ENCODE data around the gene USP7. TPM values are rescaled to one million over a fixed set of nuclear protein-coding genes. Genes with fewer than 3 reads are reported as not detected.

USP7 gene
- total RNA-seq, 4 donors from 2014 or later, result 62.5 to 109 (median 89.1) TPM

DNA sequence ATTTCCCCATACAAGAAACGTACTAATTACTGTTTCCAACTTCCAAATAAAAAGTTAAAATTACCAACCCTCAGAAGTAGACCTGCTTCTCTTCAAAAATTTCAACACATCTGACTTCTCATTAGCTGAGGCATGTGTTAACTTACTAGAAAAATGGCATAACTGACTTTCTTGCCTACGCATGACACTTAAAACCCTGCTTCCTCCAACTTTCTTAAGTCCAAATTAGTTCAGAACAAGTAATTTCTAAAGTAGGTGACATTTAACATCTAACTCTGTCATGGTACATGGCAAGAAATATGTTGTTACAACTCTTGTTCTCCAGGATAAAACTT, 6.7 kb downstream of the USP7 start:
- Histone ChIP-seq H3K4me3 (no peak overlapping the region), H3K27me3 (no peaks in the 10 kb centered on the region), H3K9me3 (no peaks in the 10 kb centered on the region), H3K36me3 (no peaks in the 10 kb centered on the region), H3K27ac (no peak overlapping the region), H3K4me1 (peaks cover 54 to 93% (median 86%) of the 10 kb centered on the region in 3 donors)
- no peak for DNase-seq
- WGBS, 2 donors, result 48 to 55% methylated on average over 2 of the region's 2 CpGs
- TF ChIP-seq POLR2A (IDR thresholded peaks at IDR 0.05), result no peak
- TF ChIP-seq, protein P1, sequence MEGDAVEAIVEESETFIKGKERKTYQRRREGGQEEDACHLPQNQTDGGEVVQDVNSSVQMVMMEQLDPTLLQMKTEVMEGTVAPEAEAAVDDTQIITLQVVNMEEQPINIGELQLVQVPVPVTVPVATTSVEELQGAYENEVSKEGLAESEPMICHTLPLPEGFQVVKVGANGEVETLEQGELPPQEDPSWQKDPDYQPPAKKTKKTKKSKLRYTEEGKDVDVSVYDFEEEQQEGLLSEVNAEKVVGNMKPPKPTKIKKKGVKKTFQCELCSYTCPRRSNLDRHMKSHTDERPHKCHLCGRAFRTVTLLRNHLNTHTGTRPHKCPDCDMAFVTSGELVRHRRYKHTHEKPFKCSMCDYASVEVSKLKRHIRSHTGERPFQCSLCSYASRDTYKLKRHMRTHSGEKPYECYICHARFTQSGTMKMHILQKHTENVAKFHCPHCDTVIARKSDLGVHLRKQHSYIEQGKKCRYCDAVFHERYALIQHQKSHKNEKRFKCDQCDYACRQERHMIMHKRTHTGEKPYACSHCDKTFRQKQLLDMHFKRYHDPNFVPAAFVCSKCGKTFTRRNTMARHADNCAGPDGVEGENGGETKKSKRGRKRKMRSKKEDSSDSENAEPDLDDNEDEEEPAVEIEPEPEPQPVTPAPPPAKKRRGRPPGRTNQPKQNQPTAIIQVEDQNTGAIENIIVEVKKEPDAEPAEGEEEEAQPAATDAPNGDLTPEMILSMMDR (IDR thresholded peaks at IDR 0.05), result no peak
- intact Hi-C loops (cut with DNase I), result no loop called here

DNA sequence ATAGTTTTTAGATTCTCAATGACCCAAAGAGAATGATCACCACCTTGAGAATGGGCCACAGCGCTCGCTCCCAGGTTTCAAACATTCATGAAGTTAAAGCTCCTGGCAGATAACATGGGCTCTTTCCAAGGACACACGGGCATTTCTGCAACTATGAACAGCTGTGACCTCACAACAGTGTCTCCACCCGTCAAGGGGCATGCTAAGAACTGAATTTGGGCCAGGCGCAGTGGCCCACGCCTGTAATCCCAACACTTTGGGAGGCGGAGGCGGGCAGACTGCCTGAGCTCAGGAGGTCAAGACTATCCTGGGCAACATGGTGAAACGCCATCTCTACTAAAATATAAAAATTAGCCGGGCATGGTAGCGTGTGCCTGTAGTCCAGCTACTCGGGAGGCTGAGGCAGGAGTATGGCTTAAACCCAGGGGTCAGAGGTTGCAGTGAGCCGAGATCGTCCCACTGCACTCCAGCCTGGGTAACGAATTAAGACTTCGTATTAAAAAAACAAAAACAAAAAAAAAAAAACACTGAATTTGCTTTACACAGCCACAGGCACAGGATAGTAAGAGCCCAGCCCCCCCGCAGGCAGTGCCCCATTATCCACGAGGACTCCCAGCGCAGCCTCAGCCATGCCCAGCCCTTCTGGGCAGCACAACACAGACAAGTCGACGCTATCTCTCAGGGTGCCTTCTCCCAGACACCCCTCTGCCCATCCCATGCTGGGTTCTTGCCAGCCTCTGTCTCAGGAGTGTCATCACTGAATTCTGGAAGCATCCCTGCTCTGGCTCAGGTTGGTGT, 7.2 kb downstream of the USP7 start:
- Histone ChIP-seq H3K9me3 (no peaks in the 10 kb centered on the region), H3K27me3 (no peaks in the 10 kb centered on the region), H3K4me3 (no peak overlapping the region), H3K4me1 (peaks cover 53 to 93% (median 86%) of the 10 kb centered on the region in 3 donors), H3K27ac (no peak overlapping the region), H3K36me3 (no peaks in the 10 kb centered on the region)
- intact Hi-C loops (cut with DNase I), result no loop called here
- no peak for TF ChIP-seq POLR2A (IDR thresholded peaks at IDR 0.05)
- TF ChIP-seq, protein P1 (IDR thresholded peaks at IDR 0.05), result no peak
- DNase-seq, result no peak
- 59 to 75% methylated on average over 13 to 19 of the region's 21 CpGs for WGBS, 2 donors

DNA sequence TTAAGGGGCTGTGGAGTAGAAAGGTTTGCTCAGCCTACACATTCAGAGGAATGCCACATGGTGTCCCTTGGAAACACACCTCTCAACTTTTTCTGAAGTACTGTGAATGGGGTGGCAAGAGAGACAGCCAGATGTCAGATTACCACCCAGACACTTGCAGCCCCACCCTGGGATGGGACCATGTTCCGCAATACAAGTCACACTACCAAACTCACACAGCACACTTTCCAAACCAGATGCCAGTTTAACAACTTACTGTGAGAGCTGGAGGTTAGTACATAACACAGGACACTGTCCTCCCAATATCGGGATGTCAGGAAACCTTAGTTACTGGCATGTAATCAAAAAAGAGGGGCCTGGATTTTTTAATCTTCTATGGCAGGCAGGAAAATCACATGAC, 7.9 kb downstream of the USP7 start:
- no peaks in the 10 kb centered on the region for H3K9me3 ChIP-seq
- WGBS, 2 donors, result 34 to 38% methylated on average over 2 of the region's 2 CpGs
- peaks cover 47 to 93% (median 86%) of the 10 kb centered on the region in 3 donors for H3K4me1 ChIP-seq
- no peaks in the 10 kb centered on the region for H3K27me3 ChIP-seq
- H3K27ac ChIP-seq, result no peak overlapping the region
- no peak overlapping the region for H3K4me3 ChIP-seq
- H3K36me3 ChIP-seq, result no peaks in the 10 kb centered on the region
- TF ChIP-seq POLR2A (IDR thresholded peaks at IDR 0.05), result no peak
- TF ChIP-seq, protein P1 (IDR thresholded peaks at IDR 0.05), result no peak
- intact Hi-C loops (cut with DNase I), result no loop called here
- no peak for DNase-seq

DNA sequence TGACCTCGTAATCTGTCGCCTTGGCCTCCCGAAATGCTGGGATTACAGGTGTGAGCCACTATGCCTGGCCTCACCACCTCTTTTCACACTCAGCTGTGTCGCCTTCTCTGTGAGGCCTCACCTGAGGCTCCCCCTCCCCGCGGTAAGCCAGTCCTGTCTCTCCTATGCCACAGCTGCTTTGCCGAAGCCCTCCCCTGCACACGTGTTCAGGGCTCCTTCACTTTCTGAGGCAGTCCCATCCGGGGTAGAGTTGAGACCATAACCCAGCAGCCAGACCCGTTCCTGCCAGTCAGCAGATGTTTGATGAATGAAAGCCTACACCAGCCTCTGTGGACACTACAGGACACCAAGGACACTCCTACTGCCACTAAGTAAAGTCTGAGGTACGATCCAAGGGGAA, 10.6 kb downstream of the USP7 start:
- DNase-seq, result no peak
- peaks cover 25 to 93% (median 80%) of the 10 kb centered on the region in 3 donors for H3K4me1 ChIP-seq
- intact Hi-C loops (cut with DNase I), result no loop called here
- no peak overlapping the region for H3K27ac ChIP-seq
- H3K36me3 ChIP-seq, result no peaks in the 10 kb centered on the region
- H3K9me3 ChIP-seq, result no peaks in the 10 kb centered on the region
- no peaks in the 10 kb centered on the region for H3K27me3 ChIP-seq
- no peak overlapping the region for H3K4me3 ChIP-seq
- TF ChIP-seq, protein P1 (IDR thresholded peaks at IDR 0.05), result no peak
- TF ChIP-seq POLR2A (IDR thresholded peaks at IDR 0.05), result no peak
- WGBS, 2 donors, result 92 to 95% methylated on average over 4 to 8 of the region's 11 CpGs

DNA sequence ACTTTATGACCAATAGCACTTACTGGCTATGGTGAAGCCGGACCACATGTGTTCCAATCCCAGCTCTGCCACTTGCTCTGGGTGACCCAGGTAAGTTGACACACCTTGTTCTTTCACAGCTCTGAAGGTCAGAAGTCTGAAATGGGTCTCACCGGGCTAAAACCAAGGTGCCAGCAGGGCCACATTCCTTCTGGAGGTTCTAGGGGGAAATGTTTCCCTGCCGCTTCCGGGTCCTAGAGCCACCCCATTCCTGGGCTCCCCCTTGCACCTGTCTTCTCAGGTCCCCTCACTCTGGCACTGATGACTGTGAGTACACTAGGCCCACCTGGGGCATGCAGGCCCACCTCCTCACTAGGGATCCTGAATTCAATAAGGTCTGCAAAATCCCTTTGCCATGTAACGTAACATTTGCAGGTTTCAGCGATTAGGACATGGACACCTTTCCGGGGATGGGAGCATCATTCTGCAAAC, 11.4 kb downstream of the USP7 start:
- H3K27me3 ChIP-seq, result no peaks in the 10 kb centered on the region
- DNase-seq, result no peak
- peaks cover 27 to 93% (median 78%) of the 10 kb centered on the region in 3 donors for H3K4me1 ChIP-seq
- H3K9me3 ChIP-seq, result no peaks in the 10 kb centered on the region
- H3K27ac ChIP-seq, result no peak overlapping the region
- intact Hi-C loops (cut with DNase I), result no loop called here
- no peaks in the 10 kb centered on the region for H3K36me3 ChIP-seq
- no peak for TF ChIP-seq POLR2A (IDR thresholded peaks at IDR 0.05)
- TF ChIP-seq, protein P1 (IDR thresholded peaks at IDR 0.05), result no peak
- WGBS, 2 donors, result 87 to 89% methylated on average over 5 to 7 of the region's 7 CpGs
- no peak overlapping the region for H3K4me3 ChIP-seq

Measured in esophagus squamous epithelium (tissue), 5 donors.